ENCODE data around the gene SPTB.

Gene SPTB

GRCh38 chr14:64765740-64766302 is 113.9 kb downstream of the SPTB start:
- Histone ChIP-seq H3K9me3 (replicated peaks; ENCODE audit: insufficient read depth, low read length) (no peaks in the 10 kb centered on the region), H3F3A (ENCODE audit: insufficient read depth, low read length) (no peaks in the 10 kb centered on the region), H3K4me2 (ENCODE audit: low read depth, low read length) (no peak overlapping the region), H3K27ac (ENCODE audit: low read length) (no peak overlapping the region), H2AFZ (ENCODE audit: low read length) (no peak overlapping the region), H3K27me3 (replicated peaks; ENCODE audit: insufficient read depth, low read length) (no peaks in the 10 kb centered on the region), H3K36me3 (replicated peaks; ENCODE audit: insufficient read depth, low read length) (no peaks in the 10 kb centered on the region), H3K4me1 (ENCODE audit: low read length) (no peaks in the 10 kb centered on the region), H3K79me2 (ENCODE audit: low read length) (no peaks in the 10 kb centered on the region), H4K20me1 (ENCODE audit: insufficient read depth, low read length) (no peaks in the 10 kb centered on the region), H3K9me2 (replicated peaks; ENCODE audit: insufficient read depth, low read length) (no peaks in the 10 kb centered on the region), H3K4me3 (ENCODE audit: low read length) (no peak overlapping the region), H3K9ac (ENCODE audit: low read length) (no peak overlapping the region)
- TF ChIP-seq EZH2 (optimal IDR thresholded peaks at IDR 0.05; ENCODE audit: low read depth, low read length) = no peak
- TF ChIP-seq, protein P1, sequence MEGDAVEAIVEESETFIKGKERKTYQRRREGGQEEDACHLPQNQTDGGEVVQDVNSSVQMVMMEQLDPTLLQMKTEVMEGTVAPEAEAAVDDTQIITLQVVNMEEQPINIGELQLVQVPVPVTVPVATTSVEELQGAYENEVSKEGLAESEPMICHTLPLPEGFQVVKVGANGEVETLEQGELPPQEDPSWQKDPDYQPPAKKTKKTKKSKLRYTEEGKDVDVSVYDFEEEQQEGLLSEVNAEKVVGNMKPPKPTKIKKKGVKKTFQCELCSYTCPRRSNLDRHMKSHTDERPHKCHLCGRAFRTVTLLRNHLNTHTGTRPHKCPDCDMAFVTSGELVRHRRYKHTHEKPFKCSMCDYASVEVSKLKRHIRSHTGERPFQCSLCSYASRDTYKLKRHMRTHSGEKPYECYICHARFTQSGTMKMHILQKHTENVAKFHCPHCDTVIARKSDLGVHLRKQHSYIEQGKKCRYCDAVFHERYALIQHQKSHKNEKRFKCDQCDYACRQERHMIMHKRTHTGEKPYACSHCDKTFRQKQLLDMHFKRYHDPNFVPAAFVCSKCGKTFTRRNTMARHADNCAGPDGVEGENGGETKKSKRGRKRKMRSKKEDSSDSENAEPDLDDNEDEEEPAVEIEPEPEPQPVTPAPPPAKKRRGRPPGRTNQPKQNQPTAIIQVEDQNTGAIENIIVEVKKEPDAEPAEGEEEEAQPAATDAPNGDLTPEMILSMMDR (IDR thresholded peaks at IDR 0.05; ENCODE audit: low read length) = no peak
- no peak for TF ChIP-seq EZH2phosphoT487 (IDR thresholded peaks at IDR 0.05; ENCODE audit: low read length)
- no peak for DNase-seq

GRCh38 chr14:64764641-64765520 is 114.8 kb downstream of the SPTB start:
- Histone ChIP-seq H4K20me1 (ENCODE audit: insufficient read depth, low read length) (no peaks in the 10 kb centered on the region), H3K9ac (ENCODE audit: low read length) (no peak overlapping the region), H3F3A (ENCODE audit: insufficient read depth, low read length) (no peaks in the 10 kb centered on the region), H2AFZ (ENCODE audit: low read length) (no peak overlapping the region), H3K9me2 (replicated peaks; ENCODE audit: insufficient read depth, low read length) (no peaks in the 10 kb centered on the region), H3K27me3 (replicated peaks; ENCODE audit: insufficient read depth, low read length) (no peaks in the 10 kb centered on the region), H3K27ac (ENCODE audit: low read length) (no peak overlapping the region), H3K79me2 (ENCODE audit: low read length) (no peaks in the 10 kb centered on the region), H3K4me2 (ENCODE audit: low read depth, low read length) (no peak overlapping the region), H3K9me3 (replicated peaks; ENCODE audit: insufficient read depth, low read length) (no peaks in the 10 kb centered on the region), H3K4me1 (ENCODE audit: low read length) (no peaks in the 10 kb centered on the region), H3K36me3 (replicated peaks; ENCODE audit: insufficient read depth, low read length) (no peaks in the 10 kb centered on the region), H3K4me3 (ENCODE audit: low read length) (no peak overlapping the region)
- peak; percentile 30 for DNase-seq
- TF ChIP-seq, protein P1 (IDR thresholded peaks at IDR 0.05; ENCODE audit: low read length) = peak; percentile 50
- no peak for TF ChIP-seq EZH2phosphoT487 (IDR thresholded peaks at IDR 0.05; ENCODE audit: low read length)

GRCh38 chr14:64763801-64764621 is 115.7 kb downstream of the SPTB start:
- Histone ChIP-seq H3K36me3 (replicated peaks; ENCODE audit: insufficient read depth, low read length) (no peaks in the 10 kb centered on the region), H2AFZ (ENCODE audit: low read length) (no peak overlapping the region), H3K4me1 (ENCODE audit: low read length) (no peaks in the 10 kb centered on the region), H3K9ac (ENCODE audit: low read length) (no peak overlapping the region), H3K27ac (ENCODE audit: low read length) (no peak overlapping the region), H3K4me2 (ENCODE audit: low read depth, low read length) (no peak overlapping the region), H3K79me2 (ENCODE audit: low read length) (no peaks in the 10 kb centered on the region), H3K9me2 (replicated peaks; ENCODE audit: insufficient read depth, low read length) (no peaks in the 10 kb centered on the region), H3K9me3 (replicated peaks; ENCODE audit: insufficient read depth, low read length) (no peaks in the 10 kb centered on the region), H4K20me1 (ENCODE audit: insufficient read depth, low read length) (no peaks in the 10 kb centered on the region), H3K4me3 (ENCODE audit: low read length) (no peak overlapping the region), H3K27me3 (replicated peaks; ENCODE audit: insufficient read depth, low read length) (no peaks in the 10 kb centered on the region), H3F3A (ENCODE audit: insufficient read depth, low read length) (no peaks in the 10 kb centered on the region)
- DNase-seq = no peak
- no peak for TF ChIP-seq EZH2 (optimal IDR thresholded peaks at IDR 0.05; ENCODE audit: low read depth, low read length)
- TF ChIP-seq EZH2phosphoT487 (IDR thresholded peaks at IDR 0.05; ENCODE audit: low read length) = no peak
- TF ChIP-seq, protein P1 (IDR thresholded peaks at IDR 0.05; ENCODE audit: low read length) = no peak
